Measurements from ENCODE around the gene RCC1.

GRCh38 chr1:28507646-28508434 is 2.0 kb downstream of the RCC1 start:
- no peak for TF ChIP-seq POLR2A (IDR thresholded peaks at IDR 0.05)
- no peak for TF ChIP-seq CTCF (IDR thresholded peaks at IDR 0.05)
